Fibroblast of lung (primary cell): ENCODE data around the gene BAIAP3. TPM values are rescaled to one million over a fixed set of nuclear protein-coding genes. Genes with fewer than 3 reads are reported as not detected.

Source experiments
- DNase-seq, 2 donors: peaks; one replicate each; pipeline versions ENCODE4 v3.0.0 to v3.0.0-alpha.2; 2010; ENCODE audit warnings: low read depth in 2 of 2
- H2AFZ ChIP-seq: 2 replicates; pipeline ENCODE4 v1.5.1; 2012; ENCODE audit warnings: low read length, control low read depth, inconsistent platforms
- H3K27ac ChIP-seq: 2 replicates; pipeline ENCODE4 v1.5.1; 2011; ENCODE audit warnings: low read length, control low read depth; ENCODE audit not compliant: insufficient read depth
- H3K27me3 ChIP-seq: 2 replicates; pipeline ENCODE4 v1.5.1; 2011; ENCODE audit warnings: mild to moderate bottlenecking, low read length; ENCODE audit not compliant: control insufficient read depth, insufficient read depth
- H3K36me3 ChIP-seq: 2 replicates; pipeline ENCODE4 v1.5.1; 2011; ENCODE audit warnings: low read length; ENCODE audit not compliant: control insufficient read depth, insufficient read depth
- H3K4me1 ChIP-seq: 2 replicates; pipeline ENCODE4 v1.5.1; 2011; ENCODE audit warnings: low read length; ENCODE audit not compliant: control insufficient read depth, insufficient read depth; ENCODE audit errors: extremely low read depth
- H3K4me2 ChIP-seq: 2 replicates; pipeline ENCODE4 v1.5.1; 2011; ENCODE audit warnings: low read length, control low read depth; ENCODE audit not compliant: insufficient read depth; ENCODE audit errors: extremely low read depth
- H3K4me3 ChIP-seq, 4 experiments: fragments of 200-600 bp in 1 of 4; sonication (generic) in 1 of 4; replicated peaks in 1 of 4; 2 replicates each; pipeline ENCODE4 v1.5.1; 2011 to 2016; ENCODE audit warnings: low read length in 4 of 4, low read depth in 3 of 4, mild to moderate bottlenecking in 3 of 4, control low read depth in 2 of 4, inconsistent platforms in 1 of 4, mixed read lengths in 1 of 4; ENCODE audit not compliant: insufficient read depth in 1 of 4; ENCODE audit errors: control extremely low read depth in 1 of 4
- H3K79me2 ChIP-seq: 2 replicates; pipeline ENCODE4 v1.5.1; 2012; ENCODE audit warnings: mild to moderate bottlenecking, low read length, inconsistent platforms; ENCODE audit not compliant: control insufficient read depth, insufficient read depth
- H3K9ac ChIP-seq: 2 replicates; pipeline ENCODE4 v1.5.1; 2011; ENCODE audit warnings: mild to moderate bottlenecking, low read length, control low read depth; ENCODE audit not compliant: insufficient read depth
- H3K9me3 ChIP-seq: 2 replicates; pipeline ENCODE4 v1.5.1; 2012; ENCODE audit warnings: low read depth, low read length; ENCODE audit not compliant: control insufficient read depth, insufficient read depth
- H4K20me1 ChIP-seq: 2 replicates; pipeline ENCODE4 v1.5.1; 2011; ENCODE audit warnings: low read length; ENCODE audit not compliant: control insufficient read depth, insufficient read depth; ENCODE audit errors: extremely low read depth
- CTCF ChIP-seq, 2 donors: IDR thresholded peaks in 1 of 2; conservative IDR thresholded peaks in 1 of 2; 1 replicate in 1 of 2; 2 replicates in 1 of 2; pipeline ENCODE4 v1.5.1; 2011 to 2012; ENCODE audit warnings: low read length in 2 of 2, control low read depth in 1 of 2, inconsistent platforms in 1 of 2, low read depth in 1 of 2, mild to moderate bottlenecking in 1 of 2
- EZH2 ChIP-seq: IDR thresholded peaks from 2 replicates; pipeline ENCODE4 v1.5.1; 2012; ENCODE audit warnings: low read length, control low read depth, mild to moderate bottlenecking; ENCODE audit errors: missing control alignments
- polyA plus RNA-seq, 2 donors: library from polyadenylated mRNA; depleted of rRNA in 1 of 2; stranded (reverse) in 1 of 2; unstranded in 1 of 2; fragments of >200 nt; gene quantifications; 2 replicates each; pipeline ENCODE4 v1.2.1, GENCODE V29; 2011 to 2012; ENCODE audit warnings: missing spikeins in 1 of 2
- total RNA-seq: library from RNA; depleted of rRNA; stranded (reverse); fragments of >200 nt; gene quantifications from 2 replicates; pipeline ENCODE4 v1.2.1, GENCODE V29; 2014

BAIAP3 gene
- total and polyA plus RNA-seq, 2 donors (not counting 1 experiment from before 2014, with no cell fraction given) = 0.22 to 0.83 TPM

DNA sequence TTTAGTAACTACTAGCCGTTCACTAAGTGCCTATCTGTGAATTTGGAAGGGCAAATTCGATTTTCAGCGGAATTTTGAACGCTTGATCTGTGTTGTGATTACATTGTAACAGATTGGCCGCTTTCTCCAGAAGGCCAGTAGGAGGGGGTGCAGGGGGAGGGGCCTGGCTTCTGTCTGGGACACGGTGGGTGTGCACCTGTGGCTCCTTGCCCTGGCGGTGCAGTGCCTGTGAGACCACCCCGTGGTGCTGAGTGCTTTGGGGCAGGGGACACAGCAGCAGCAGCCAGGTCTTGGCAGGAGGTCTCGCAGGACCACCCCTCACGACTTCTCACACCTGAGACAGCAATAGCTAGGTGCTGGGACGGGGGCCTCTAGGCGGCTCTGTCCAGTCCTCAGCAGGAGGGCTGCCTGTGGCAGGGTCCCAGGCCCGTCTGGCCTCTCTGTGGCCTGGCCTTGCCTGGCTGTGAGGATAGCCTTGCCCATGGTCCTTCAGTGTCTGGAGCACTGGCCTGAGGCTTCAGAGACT is 22.2 kb upstream of the BAIAP3 start:
- Histone ChIP-seq H2AFZ (no peak overlapping the region), H4K20me1 (peaks cover 3% of the 10 kb centered on the region), H3K27me3 (no peaks in the 10 kb centered on the region), H3K4me1 (peaks cover 10% of the 10 kb centered on the region), H3K36me3 (peaks cover 26% of the 10 kb centered on the region), H3K9ac (peak overlapping the region; percentile 100), H3K27ac (peak overlapping the region; percentile 13), H3K9me3 (no peaks in the 10 kb centered on the region), H3K4me3 (peak overlapping the region; percentile 66 to 96 (median 90)), H3K79me2 (peaks cover 65% of the 10 kb centered on the region), H3K4me2 (peak overlapping the region; percentile 73)
- DNase-seq = no peak
- TF ChIP-seq CTCF (conservative IDR thresholded peaks at IDR 0.05 in 1 of 2, IDR thresholded peaks at IDR 0.05 in 1 of 2; ENCODE audit: low read depth in 1 of 2, low read length in 2 of 2) = no peak
- TF ChIP-seq EZH2 = no peak

DNA sequence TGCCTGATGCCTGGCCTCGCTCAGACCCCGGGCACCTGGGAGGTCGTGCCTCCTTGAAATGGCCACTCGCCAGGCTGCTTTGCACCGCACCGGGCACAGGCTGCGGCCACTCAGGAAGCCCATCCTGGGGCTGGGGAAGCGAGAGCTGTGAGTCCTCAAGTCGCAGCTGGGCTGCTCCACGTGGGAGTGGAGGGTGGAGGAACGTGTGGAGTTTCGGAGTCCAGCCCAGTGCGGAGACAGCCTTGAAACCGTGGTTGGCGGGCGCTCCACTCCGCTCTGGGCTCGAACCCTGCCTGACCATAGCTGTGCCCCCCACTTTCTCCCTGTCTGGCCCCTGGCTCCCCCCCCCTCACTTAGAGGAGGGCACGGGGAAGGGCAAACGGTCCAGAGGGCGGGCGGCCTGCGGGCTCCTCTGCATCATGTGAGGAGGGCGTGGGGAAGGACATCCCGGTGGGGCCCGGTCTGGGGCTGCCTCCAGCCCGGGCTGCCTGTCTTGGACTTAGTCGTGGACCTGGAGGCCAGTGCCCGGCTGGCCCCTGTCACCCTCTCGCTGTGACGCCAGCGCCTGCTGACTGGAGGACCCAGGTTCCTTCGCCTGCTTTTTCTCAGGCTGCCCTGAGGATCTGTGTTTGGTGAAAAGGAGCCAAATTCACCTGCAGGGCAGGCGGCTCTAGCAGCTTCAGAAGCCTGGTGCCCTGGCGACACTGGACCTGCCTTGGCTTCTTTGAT is 21.5 kb upstream of the BAIAP3 start:
- H3K36me3 ChIP-seq = peaks cover 29% of the 10 kb centered on the region
- peak overlapping the region; percentile 66 to 96 (median 90) for H3K4me3 ChIP-seq
- peak overlapping the region; percentile 23 for H3K27ac ChIP-seq
- peaks cover 3% of the 10 kb centered on the region for H4K20me1 ChIP-seq
- H3K9ac ChIP-seq = peak overlapping the region; percentile 30
- DNase-seq = peak in 1 of 2 donors; percentile 25
- peaks cover 68% of the 10 kb centered on the region for H3K79me2 ChIP-seq
- H2AFZ ChIP-seq = no peak overlapping the region
- no peaks in the 10 kb centered on the region for H3K9me3 ChIP-seq
- H3K4me2 ChIP-seq = peak overlapping the region; percentile 73
- peaks cover 10% of the 10 kb centered on the region for H3K4me1 ChIP-seq
- TF ChIP-seq EZH2 = no peak
- no peaks in the 10 kb centered on the region for H3K27me3 ChIP-seq

- peak overlapping the region; percentile 30 for H3K9ac ChIP-seq
- H3K36me3 ChIP-seq = peaks cover 33% of the 10 kb centered on the region
- H3K27ac ChIP-seq = peak overlapping the region; percentile 23
- H3K27me3 ChIP-seq = no peaks in the 10 kb centered on the region
- peak overlapping the region in 3 of 4 experiments; percentile 7 to 66 (median 19) for H3K4me3 ChIP-seq
- DNase-seq = no peak
- peaks cover 3% of the 10 kb centered on the region for H4K20me1 ChIP-seq
- TF ChIP-seq EZH2 (no peak), CTCF (conservative IDR thresholded peaks at IDR 0.05 in 1 of 2, IDR thresholded peaks at IDR 0.05 in 1 of 2; ENCODE audit: low read depth in 1 of 2, low read length in 2 of 2) (no peak)
- H3K9me3 ChIP-seq = no peaks in the 10 kb centered on the region
- H3K4me2 ChIP-seq = peak overlapping the region; percentile 73
- H2AFZ ChIP-seq = no peak overlapping the region
- peaks cover 73% of the 10 kb centered on the region for H3K79me2 ChIP-seq
- peaks cover 10% of the 10 kb centered on the region for H3K4me1 ChIP-seq
Measured at GRCh38 chr16:1312467-1312816, 21.0 kb upstream of the BAIAP3 start.
